GM12892 (cell line): Measurements from ENCODE around the gene MYO5A.

Source experiments
- POLR2AphosphoS5 ChIP-seq: IDR thresholded peaks from 2 replicates; pipeline ENCODE4 v1.6.1; 2011; ENCODE audit warnings: low read depth, low read length, control low read depth
- TAF1 ChIP-seq: IDR thresholded peaks from 2 replicates; pipeline ENCODE4 v1.6.1; 2011; ENCODE audit warnings: low read depth, mild to moderate bottlenecking, control low read depth, low read length, borderline replicate concordance

- TF ChIP-seq POLR2AphosphoS5 (no peak), TAF1 (no peak)
Measured at GRCh38 chr15:52556524-52557273, 28.0 kb upstream of the MYO5A start.
